Gastrocnemius medialis (tissue), 4 donors: ENCODE results near the gene CCDC68.

Source experiments
- POLR2A ChIP-seq, 2 donors: fragments of 450-650 bp; IDR thresholded peaks; one replicate each; pipeline ENCODE4 v1.6.1; 2017; ENCODE audit warnings: antibody characterized with exemption in 2 of 2, mild to moderate bottlenecking in 2 of 2, moderate library complexity in 2 of 2
- TF ChIP-seq, protein P1 (sequence below), 5 experiments: fragments of 450-650 bp in 3 of 5; fragments of 200-600 bp in 2 of 5; sonication (generic) in 2 of 5; IDR thresholded peaks in 4 of 5; conservative IDR thresholded peaks in 1 of 5; 1 replicate in 4 of 5; 2 replicates in 1 of 5; pipeline ENCODE4 v1.5.1; 2016 to 2019; ENCODE audit warnings: antibody characterized with exemption in 5 of 5, mild to moderate bottlenecking in 3 of 5, moderate library complexity in 3 of 5

GRCh38 chr18:54918060-54918459, 41.2 kb downstream of the CCDC68 start:
- no peak for TF ChIP-seq POLR2A (IDR thresholded peaks at IDR 0.05)
- TF ChIP-seq, protein P1, sequence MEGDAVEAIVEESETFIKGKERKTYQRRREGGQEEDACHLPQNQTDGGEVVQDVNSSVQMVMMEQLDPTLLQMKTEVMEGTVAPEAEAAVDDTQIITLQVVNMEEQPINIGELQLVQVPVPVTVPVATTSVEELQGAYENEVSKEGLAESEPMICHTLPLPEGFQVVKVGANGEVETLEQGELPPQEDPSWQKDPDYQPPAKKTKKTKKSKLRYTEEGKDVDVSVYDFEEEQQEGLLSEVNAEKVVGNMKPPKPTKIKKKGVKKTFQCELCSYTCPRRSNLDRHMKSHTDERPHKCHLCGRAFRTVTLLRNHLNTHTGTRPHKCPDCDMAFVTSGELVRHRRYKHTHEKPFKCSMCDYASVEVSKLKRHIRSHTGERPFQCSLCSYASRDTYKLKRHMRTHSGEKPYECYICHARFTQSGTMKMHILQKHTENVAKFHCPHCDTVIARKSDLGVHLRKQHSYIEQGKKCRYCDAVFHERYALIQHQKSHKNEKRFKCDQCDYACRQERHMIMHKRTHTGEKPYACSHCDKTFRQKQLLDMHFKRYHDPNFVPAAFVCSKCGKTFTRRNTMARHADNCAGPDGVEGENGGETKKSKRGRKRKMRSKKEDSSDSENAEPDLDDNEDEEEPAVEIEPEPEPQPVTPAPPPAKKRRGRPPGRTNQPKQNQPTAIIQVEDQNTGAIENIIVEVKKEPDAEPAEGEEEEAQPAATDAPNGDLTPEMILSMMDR (IDR thresholded peaks at IDR 0.05 in 4 of 5, conservative IDR thresholded peaks at IDR 0.05 in 1 of 5), result no peak
